OCI-LY7 (cell line): ENCODE measurements around the gene PDS5B.

ENCODE experiments used
- CTCF ChIP-seq: fragments of 200-600 bp; sonication (generic); conservative IDR thresholded peaks from 2 replicates; pipeline ENCODE4 v1.5.1; 2014; ENCODE audit warnings: mild to moderate bottlenecking, antibody characterized with exemption, low read length, moderate library complexity, mixed read lengths
- EZH2phosphoT487 ChIP-seq: fragments of 200-600 bp; sonication (generic); IDR thresholded peaks from 2 replicates; pipeline ENCODE4 v1.6.1; 2018; ENCODE audit warnings: low read depth, borderline replicate concordance, mild to moderate bottlenecking, mixed run types, antibody characterized with exemption, low read length, moderate library complexity, mixed read lengths

- no peak for TF ChIP-seq CTCF
- no peak for TF ChIP-seq EZH2phosphoT487
These were observed 43.1 kb downstream of the PDS5B start for GRCh38 chr13:32629313-32629712.
